ENCODE measurements around the gene ROBO4.

Gene ROBO4

GRCh38 chr11:124886476-124886875 lies 11.2 kb downstream of the ROBO4 start:
- no peak for TF ChIP-seq CTCF (conservative IDR thresholded peaks at IDR 0.05; ENCODE audit: control insufficient read depth, insufficient read depth, low read depth, low read length)
- no peak for DNase-seq (ENCODE audit: low read depth)
- no peak overlapping the region for H3K4me3 ChIP-seq (ENCODE audit: control insufficient read depth, low read depth, low read length)

- DNase-seq (ENCODE audit: low read depth) = no peak
- TF ChIP-seq CTCF (conservative IDR thresholded peaks at IDR 0.05; ENCODE audit: control insufficient read depth, insufficient read depth, low read depth, low read length) = no peak
- H3K4me3 ChIP-seq (ENCODE audit: control insufficient read depth, low read depth, low read length) = no peak overlapping the region
Observed at GRCh38 chr11:124884869-124885479, 12.7 kb downstream of the ROBO4 start.

GRCh38 chr11:124884340-124884739 lies 13.3 kb downstream of the ROBO4 start:
- no peak overlapping the region for H3K4me3 ChIP-seq (ENCODE audit: control insufficient read depth, low read depth, low read length)
- TF ChIP-seq CTCF (conservative IDR thresholded peaks at IDR 0.05; ENCODE audit: control insufficient read depth, insufficient read depth, low read depth, low read length) = no peak
- no peak for DNase-seq (ENCODE audit: low read depth)

GRCh38 chr11:124882339-124883071 lies 15.2 kb downstream of the ROBO4 start:
- no peak overlapping the region for H3K4me3 ChIP-seq (ENCODE audit: control insufficient read depth, low read depth, low read length)
- no peak for DNase-seq (ENCODE audit: low read depth)

GRCh38 chr11:124880958-124881357 lies 16.7 kb downstream of the ROBO4 start:
- DNase-seq (ENCODE audit: low read depth) = no peak
- no peak for TF ChIP-seq CTCF (conservative IDR thresholded peaks at IDR 0.05; ENCODE audit: control insufficient read depth, insufficient read depth, low read depth, low read length)
- H3K4me3 ChIP-seq (ENCODE audit: control insufficient read depth, low read depth, low read length) = no peak overlapping the region

More at GRCh38 chr11:124882339-124883071, 15.2 kb downstream of the ROBO4 start:
- no peak for TF ChIP-seq CTCF (conservative IDR thresholded peaks at IDR 0.05; ENCODE audit: control insufficient read depth, insufficient read depth, low read depth, low read length)

GRCh38 chr11:124880290-124880611 lies 17.4 kb downstream of the ROBO4 start:
- no peak for TF ChIP-seq CTCF (conservative IDR thresholded peaks at IDR 0.05; ENCODE audit: control insufficient read depth, insufficient read depth, low read depth, low read length)

More at GRCh38 chr11:124880290-124880611, 17.4 kb downstream of the ROBO4 start:
- DNase-seq (ENCODE audit: low read depth) = no peak
- no peak overlapping the region for H3K4me3 ChIP-seq (ENCODE audit: control insufficient read depth, low read depth, low read length)

Measured in fibroblast of mammary gland (primary cell).